Measurements from ENCODE around the gene AP1G1. TPM values are rescaled to one million over a fixed set of nuclear protein-coding genes. Genes with fewer than 3 reads are reported as not detected.

The AP1G1 gene
- 67.9 and 68.4 TPM in 2 replicates for total RNA-seq (2021; fragmentation: NEBNext Ultra II Directional; extraction: Animal tissue kit (Norgen Biotek cat#: 25700))
- polyA plus RNA-seq (2011; rRNA removed), result 35.2 and 43.9 TPM in 2 replicates
- polyA plus RNA-seq (2011; cell fraction: cytosol; rRNA removed), result 36.6 TPM
- 37.1 TPM for polyA plus RNA-seq (2011; cell fraction: nucleus; rRNA removed)
- polyA plus RNA-seq (2012, experiment 1 of 2), result 30.6 to 53.3 TPM (median 40.2 TPM) in 4 replicates
- polyA plus RNA-seq (2012, experiment 2 of 2), result 3.4 TPM
- polyA plus RNA-seq (2013, experiment 1 of 2), result 31.6 TPM
- 31.2 TPM for polyA plus RNA-seq (2013, experiment 2 of 2)
- polyA minus RNA-seq (2011; rRNA and poly(A)+ RNA removed), result 128 and 152 TPM in 2 replicates
- 61.9 TPM for polyA minus RNA-seq (2011; cell fraction: cytosol; rRNA and poly(A)+ RNA removed)
- polyA minus RNA-seq (2011; cell fraction: nucleus; rRNA and poly(A)+ RNA removed), result 94.5 TPM
- long read RNA-seq, experiment 1, full-length matches to known transcripts, result 6 of 27 reads
- long read RNA-seq, experiment 1, partial matches to known transcripts, result 3 of 27 reads
- long read RNA-seq, experiment 1, other reads (novel, unspliced or antisense), result 18 of 27 reads
- long read RNA-seq, experiment 2, full-length matches to known transcripts, result 2 of 4 reads
- long read RNA-seq, experiment 2, partial matches to known transcripts, result 1 of 4 reads
- long read RNA-seq, experiment 2, other reads (novel, unspliced or antisense), result 1 of 4 reads

DNA sequence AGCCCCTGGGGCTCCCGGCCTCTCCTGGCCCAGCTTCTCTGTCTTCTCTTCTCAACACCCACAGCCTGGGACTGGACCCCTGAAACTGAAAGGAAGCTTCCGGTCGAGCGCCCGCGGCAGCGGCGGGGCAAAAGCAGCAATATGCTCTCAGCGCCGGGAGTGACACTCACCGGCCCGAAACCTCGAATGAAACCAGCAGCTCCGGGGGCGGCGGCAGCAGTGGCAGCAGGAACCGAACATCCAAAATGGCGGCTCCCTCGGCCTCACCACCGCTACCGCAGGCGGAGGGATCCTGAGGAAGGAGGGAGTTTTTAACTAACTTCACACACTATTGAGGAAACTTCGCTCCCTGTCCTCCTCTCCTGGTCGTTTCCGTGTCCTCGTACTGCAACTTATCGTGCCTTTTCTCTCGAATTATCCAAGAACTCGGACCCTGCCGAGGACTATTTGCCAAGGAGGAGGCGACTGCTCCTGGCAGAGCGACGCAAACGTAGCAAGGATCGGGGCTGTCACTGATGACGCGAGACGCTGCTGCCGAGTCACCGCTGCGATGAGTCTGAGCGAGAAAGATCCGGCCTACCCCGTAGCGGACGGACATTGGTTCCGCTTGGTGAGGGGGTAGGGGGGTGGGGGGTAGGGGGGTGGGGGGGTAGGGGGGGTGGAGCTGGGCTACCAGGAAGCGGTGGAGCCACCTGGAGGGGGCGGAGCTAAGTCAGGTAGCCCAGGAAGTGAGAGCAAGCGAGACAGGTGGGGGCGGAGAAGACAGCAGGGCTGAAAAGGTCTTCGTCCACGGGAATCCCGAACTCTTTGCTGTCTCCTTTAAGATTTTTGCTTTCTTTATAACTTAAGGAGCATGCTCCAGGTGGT lies at the start of gene AP1G1:
Gene AP1G1, minus strand, starts transcription at position 242 of the 867 bp plus-strand sequence. CDS start 19,355 bp downstream, outside the sequence.
- Histone ChIP-seq H3K4me3 (ENCODE audit: extremely low read depth in 1 of 4, insufficient read depth in 2 of 4, low read depth in 3 of 4, low read length in 4 of 4) (peak within 1 kb of the TSS; percentile 81 to 97 (median 86)), H3K23me2 (ENCODE audit: low read depth, low read length) (peaks cover 6% of the 10 kb centered on the region), H3K23ac (ENCODE audit: insufficient read length) (no peak within 1 kb of the TSS), H2BK15ac (ENCODE audit: low read length) (peak within 1 kb of the TSS; percentile 46; the same call in 1 of the 2 replicates), H3K79me1 (ENCODE audit: low read depth, low read length) (peaks cover 3% of the 10 kb centered on the region; the same call in 1 of the 2 replicates), H3K27me3 (replicated peaks in 1 of 4; ENCODE audit: control insufficient read depth in 3 of 4, extremely low read depth in 1 of 4, insufficient read depth in 3 of 4, low read length in 3 of 4) (no peaks in the 10 kb centered on the region), H3K4me2 (ENCODE audit: insufficient read depth in 1 of 2, low read depth in 2 of 2, low read length in 2 of 2) (peak within 1 kb of the TSS; percentile 76 to 84), H3K18ac (ENCODE audit: extremely low read depth, low read length) (peak within 1 kb of the TSS; percentile 98), H3K4ac (replicated peaks; ENCODE audit: insufficient read length, low read depth, low read length) (peak within 1 kb of the TSS; percentile 74), H3K14ac (ENCODE audit: insufficient read length) (no peak within 1 kb of the TSS), H2BK12ac (ENCODE audit: low read depth, low read length) (peak within 1 kb of the TSS; percentile 100; the same call in 1 of the 2 replicates), H3K56ac (replicated peaks; ENCODE audit: insufficient read length, low read depth, low read length) (peak within 1 kb of the TSS; percentile 94), H4K91ac (replicated peaks; ENCODE audit: insufficient read length, low read length) (peak within 1 kb of the TSS; percentile 90), H2AK5ac (ENCODE audit: low read depth, low read length) (no peak within 1 kb of the TSS; the same call in 1 of the 2 replicates), H4K20me1 (replicated peaks in 1 of 2; ENCODE audit: control insufficient read depth in 1 of 2, insufficient read depth in 2 of 2, low read length in 2 of 2) (no peaks in the 10 kb centered on the region), H3K27ac (ENCODE audit: low read depth, low read length) (peak within 1 kb of the TSS; percentile 100), H4K8ac (ENCODE audit: extremely low read depth, insufficient read depth, low read length) (peak within 1 kb of the TSS; percentile 99; the same call in 1 of the 2 replicates), H3K36me3 (ENCODE audit: control insufficient read depth in 2 of 4, insufficient read depth in 4 of 4, low read length in 3 of 4) (peaks cover 0 to 7% (median 0%) of the 10 kb centered on the region in 4 experiments; a peak in 1 of 8 replicates), H3K9ac (replicated peaks in 1 of 4; ENCODE audit: extremely low read depth in 1 of 4, low read depth in 3 of 4, low read length in 3 of 4) (peak within 1 kb of the TSS; percentile 95 to 100 (median 99)), H2BK5ac (ENCODE audit: low read depth, low read length) (peak within 1 kb of the TSS; percentile 100), H2BK120ac (replicated peaks; ENCODE audit: low read depth, low read length) (peak within 1 kb of the TSS; percentile 75), H2AFZ (ENCODE audit: low read length) (peak within 1 kb of the TSS; percentile 100), H3K4me1 (replicated peaks in 1 of 4; ENCODE audit: control insufficient read depth in 3 of 4, insufficient read depth in 4 of 4, low read length in 3 of 4) (peaks cover 0 to 3% (median 0%) of the 10 kb centered on the region in 4 experiments; a peak in 2 of 7 replicates), H4K5ac (ENCODE audit: insufficient read length, low read depth, low read length) (peak within 1 kb of the TSS; percentile 97), H3K79me2 (ENCODE audit: control insufficient read depth in 1 of 2, insufficient read depth in 2 of 2, low read length in 2 of 2) (peaks cover 13 to 42% of the 10 kb centered on the region in 2 experiments), H2BK20ac (ENCODE audit: low read length) (no peak within 1 kb of the TSS), H3K9me3 (ENCODE audit: insufficient read depth in 2 of 2, low read depth in 1 of 2, low read length in 1 of 2) (no peaks in the 10 kb centered on the region)
- ChIA-PET CTCF (ENCODE audit: partially characterized antibody) (interaction anchor here (0.8 kb wide), 1 partner anchor 57 kb away, joined by 3 read pairs; no protein-coding TSS in a partner anchor), POLR2A (ENCODE audit: partially characterized antibody) (interaction anchor here (0.6 to 2.6 kb wide), 22 partner anchors 8 to 181 kb away, joined by 3 to 11 read pairs (median 4); partner anchors contain the start of genes ATXN1L and IST1)
- WGBS, 2 experiments (ENCODE audit: extremely low coverage in 1 of 2, insufficient coverage in 1 of 2, insufficient read length in 1 of 2, insufficient replicate concordance in 2 of 2, low coverage in 1 of 2, low lambda C conversion rate in 2 of 2, missing lambda C conversion rate in 1 of 2), result 1% methylated on average over 52 of the region's 54 CpGs; no CpG with 5 or more reads in 1 of the 2 experiments
- FAIRE-seq (no peak), DNase-seq (ENCODE audit: low read depth in 1 of 2, low spot score in 2 of 2) (peak; percentile 88 to 92)
- no peak for TF ChIP-seq GABPA (IDR thresholded peaks at IDR 0.05; ENCODE audit: borderline replicate concordance, insufficient read depth, low read length)
